ENCODE results near the gene ADGB.

DNA sequence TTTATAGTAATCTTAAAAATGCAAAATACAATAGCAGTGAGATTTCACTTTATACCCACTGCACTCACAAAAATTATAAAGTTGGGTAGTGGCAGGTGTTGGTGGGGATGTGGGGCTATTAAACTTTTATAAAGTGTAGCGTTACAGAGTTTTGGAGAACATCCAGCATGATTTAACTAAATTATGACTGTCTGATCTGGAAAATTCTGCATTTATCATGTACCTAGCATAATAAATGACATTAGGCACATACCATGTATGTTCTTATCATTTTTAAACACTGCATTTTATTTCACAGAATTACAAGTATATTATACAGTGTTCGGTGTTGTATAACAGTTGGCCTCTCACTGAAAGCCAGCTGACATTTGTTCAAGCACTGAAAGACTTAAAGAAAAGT lies 169.9 kb downstream of the ADGB start:
- TF ChIP-seq, protein P1, sequence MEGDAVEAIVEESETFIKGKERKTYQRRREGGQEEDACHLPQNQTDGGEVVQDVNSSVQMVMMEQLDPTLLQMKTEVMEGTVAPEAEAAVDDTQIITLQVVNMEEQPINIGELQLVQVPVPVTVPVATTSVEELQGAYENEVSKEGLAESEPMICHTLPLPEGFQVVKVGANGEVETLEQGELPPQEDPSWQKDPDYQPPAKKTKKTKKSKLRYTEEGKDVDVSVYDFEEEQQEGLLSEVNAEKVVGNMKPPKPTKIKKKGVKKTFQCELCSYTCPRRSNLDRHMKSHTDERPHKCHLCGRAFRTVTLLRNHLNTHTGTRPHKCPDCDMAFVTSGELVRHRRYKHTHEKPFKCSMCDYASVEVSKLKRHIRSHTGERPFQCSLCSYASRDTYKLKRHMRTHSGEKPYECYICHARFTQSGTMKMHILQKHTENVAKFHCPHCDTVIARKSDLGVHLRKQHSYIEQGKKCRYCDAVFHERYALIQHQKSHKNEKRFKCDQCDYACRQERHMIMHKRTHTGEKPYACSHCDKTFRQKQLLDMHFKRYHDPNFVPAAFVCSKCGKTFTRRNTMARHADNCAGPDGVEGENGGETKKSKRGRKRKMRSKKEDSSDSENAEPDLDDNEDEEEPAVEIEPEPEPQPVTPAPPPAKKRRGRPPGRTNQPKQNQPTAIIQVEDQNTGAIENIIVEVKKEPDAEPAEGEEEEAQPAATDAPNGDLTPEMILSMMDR (IDR thresholded peaks at IDR 0.05; ENCODE audit: low read depth, low read length) = no peak
- TF ChIP-seq POLR2A (IDR thresholded peaks at IDR 0.05; ENCODE audit: extremely low read depth, insufficient read length) = no peak
- no peak for TF ChIP-seq MAX (IDR thresholded peaks at IDR 0.05; ENCODE audit: low read depth, low read length)
